WERI-Rb-1 (cell line): ENCODE results near the gene TNFRSF1B.

Experiments used
- DNase-seq: peaks from one replicate; pipeline ENCODE4 v3.0.0-alpha.2; 2020
- H3K27ac ChIP-seq: fragments of 250-450 bp; sonication (Bioruptor Pico); 2 replicates; pipeline ENCODE4 v1.5.1; 2020; ENCODE audit warnings: mild to moderate bottlenecking, moderate library complexity
- H3K27me3 ChIP-seq: fragments of 250-450 bp; sonication (Bioruptor Pico); 2 replicates; pipeline ENCODE4 v1.5.1; 2021; ENCODE audit warnings: mild to moderate bottlenecking, low read depth, moderate library complexity; ENCODE audit not compliant: insufficient read depth, severe bottlenecking
- H3K36me3 ChIP-seq: fragments of 250-450 bp; sonication (Bioruptor Pico); 2 replicates; pipeline ENCODE4 v1.5.1; 2020; ENCODE audit warnings: mild to moderate bottlenecking, moderate library complexity
- H3K4me3 ChIP-seq: 2 replicates; pipeline ENCODE4 v1.5.1; 2011; ENCODE audit warnings: low read depth, mild to moderate bottlenecking, control low read depth, low read length
- H3K9me3 ChIP-seq: fragments of 250-450 bp; sonication (Bioruptor Pico); 2 replicates; pipeline ENCODE4 v1.5.1; 2021; ENCODE audit warnings: mild to moderate bottlenecking, moderate library complexity; ENCODE audit not compliant: severe bottlenecking
- TF ChIP-seq, protein P1 (sequence below): IDR thresholded peaks from 2 replicates; pipeline ENCODE4 v1.5.1; 2011; ENCODE audit warnings: low read depth, mild to moderate bottlenecking, control low read depth, inconsistent platforms, low read length

Gene TNFRSF1B

DNA sequence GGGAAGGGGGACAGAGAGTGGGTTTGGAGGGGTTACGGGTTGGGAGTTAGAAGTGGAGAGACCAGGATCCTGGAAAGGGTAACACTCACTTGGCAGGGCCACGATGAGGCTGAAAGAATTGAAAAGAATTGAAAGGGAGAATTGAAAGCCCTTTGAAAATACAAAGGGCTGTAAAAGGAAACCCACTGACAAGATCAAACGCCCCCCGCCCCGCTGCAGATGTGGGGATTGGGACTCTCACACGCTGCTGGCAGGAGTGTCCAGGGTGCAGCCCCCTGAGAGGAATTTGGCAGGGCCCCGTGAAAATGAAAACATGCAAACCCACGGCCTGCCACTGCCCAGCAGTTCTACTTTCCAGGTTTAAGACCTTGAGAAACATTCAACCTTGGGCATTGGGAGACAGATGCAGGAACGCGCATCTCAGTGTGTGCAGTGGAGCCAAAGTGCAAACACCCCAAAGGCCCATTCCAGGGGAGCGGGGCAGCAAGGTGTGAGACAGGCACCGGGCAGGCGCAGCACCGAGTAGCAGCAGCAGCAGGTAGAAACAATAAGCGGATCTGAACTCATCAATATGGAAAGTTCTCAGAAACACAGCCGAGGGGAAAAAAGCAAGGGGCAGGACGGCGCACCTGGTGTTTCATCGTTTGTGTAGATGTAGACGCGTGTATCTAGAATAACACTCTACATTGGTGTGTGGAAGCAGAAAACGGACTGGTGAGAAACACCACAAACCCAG is 8.3 kb upstream of the TNFRSF1B start:
- H3K9me3 ChIP-seq: no peaks in the 10 kb centered on the region
- no peak for DNase-seq
- no peak overlapping the region for H3K4me3 ChIP-seq
- no peak overlapping the region for H3K27ac ChIP-seq
- peaks cover 7% of the 10 kb centered on the region for H3K27me3 ChIP-seq
- H3K36me3 ChIP-seq: no peaks in the 10 kb centered on the region
- TF ChIP-seq, protein P1, sequence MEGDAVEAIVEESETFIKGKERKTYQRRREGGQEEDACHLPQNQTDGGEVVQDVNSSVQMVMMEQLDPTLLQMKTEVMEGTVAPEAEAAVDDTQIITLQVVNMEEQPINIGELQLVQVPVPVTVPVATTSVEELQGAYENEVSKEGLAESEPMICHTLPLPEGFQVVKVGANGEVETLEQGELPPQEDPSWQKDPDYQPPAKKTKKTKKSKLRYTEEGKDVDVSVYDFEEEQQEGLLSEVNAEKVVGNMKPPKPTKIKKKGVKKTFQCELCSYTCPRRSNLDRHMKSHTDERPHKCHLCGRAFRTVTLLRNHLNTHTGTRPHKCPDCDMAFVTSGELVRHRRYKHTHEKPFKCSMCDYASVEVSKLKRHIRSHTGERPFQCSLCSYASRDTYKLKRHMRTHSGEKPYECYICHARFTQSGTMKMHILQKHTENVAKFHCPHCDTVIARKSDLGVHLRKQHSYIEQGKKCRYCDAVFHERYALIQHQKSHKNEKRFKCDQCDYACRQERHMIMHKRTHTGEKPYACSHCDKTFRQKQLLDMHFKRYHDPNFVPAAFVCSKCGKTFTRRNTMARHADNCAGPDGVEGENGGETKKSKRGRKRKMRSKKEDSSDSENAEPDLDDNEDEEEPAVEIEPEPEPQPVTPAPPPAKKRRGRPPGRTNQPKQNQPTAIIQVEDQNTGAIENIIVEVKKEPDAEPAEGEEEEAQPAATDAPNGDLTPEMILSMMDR: no peak

DNA sequence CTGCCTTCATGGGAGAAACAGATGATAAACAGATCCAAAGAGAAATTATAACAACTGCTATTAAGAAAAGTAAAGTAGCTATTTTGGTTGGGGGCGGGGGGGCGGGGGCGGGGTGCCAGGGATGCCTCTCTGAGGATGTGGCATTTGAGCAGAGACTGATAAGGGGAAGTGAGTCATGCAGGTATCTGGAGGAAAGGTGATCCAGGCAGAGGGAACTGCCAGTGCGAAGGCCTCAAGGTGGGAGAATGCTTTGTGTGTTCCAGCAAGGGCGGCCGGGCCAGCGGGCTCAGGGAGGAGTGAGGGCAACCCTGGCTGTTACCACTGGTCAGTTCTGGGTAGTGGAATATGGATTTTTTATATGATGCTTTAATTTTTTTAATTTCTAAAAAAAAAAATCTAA is 7.0 kb upstream of the TNFRSF1B start:
- no peaks in the 10 kb centered on the region for H3K36me3 ChIP-seq
- peaks cover 18% of the 10 kb centered on the region for H3K27me3 ChIP-seq
- H3K27ac ChIP-seq: no peak overlapping the region
- no peak overlapping the region for H3K4me3 ChIP-seq
- TF ChIP-seq, protein P1: no peak
- H3K9me3 ChIP-seq: no peaks in the 10 kb centered on the region
- DNase-seq: no peak

DNA sequence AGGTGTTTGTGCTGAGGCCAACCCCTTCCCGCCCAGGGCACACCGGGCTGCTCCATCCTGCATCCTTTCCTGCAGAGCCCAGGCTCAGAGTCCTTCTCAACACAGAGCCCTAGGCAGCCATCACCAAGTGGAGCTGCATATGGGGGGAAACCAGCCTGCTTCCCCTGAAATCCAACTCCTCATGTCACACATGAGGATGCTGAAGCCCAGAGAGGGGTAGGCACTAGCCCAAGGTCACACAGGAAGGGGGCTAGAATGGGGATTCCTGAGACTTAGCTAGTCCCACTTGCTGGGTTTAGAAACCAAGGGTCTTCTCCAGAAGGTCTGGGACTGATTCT is 5.5 kb upstream of the TNFRSF1B start:
- no peak for DNase-seq

DNA sequence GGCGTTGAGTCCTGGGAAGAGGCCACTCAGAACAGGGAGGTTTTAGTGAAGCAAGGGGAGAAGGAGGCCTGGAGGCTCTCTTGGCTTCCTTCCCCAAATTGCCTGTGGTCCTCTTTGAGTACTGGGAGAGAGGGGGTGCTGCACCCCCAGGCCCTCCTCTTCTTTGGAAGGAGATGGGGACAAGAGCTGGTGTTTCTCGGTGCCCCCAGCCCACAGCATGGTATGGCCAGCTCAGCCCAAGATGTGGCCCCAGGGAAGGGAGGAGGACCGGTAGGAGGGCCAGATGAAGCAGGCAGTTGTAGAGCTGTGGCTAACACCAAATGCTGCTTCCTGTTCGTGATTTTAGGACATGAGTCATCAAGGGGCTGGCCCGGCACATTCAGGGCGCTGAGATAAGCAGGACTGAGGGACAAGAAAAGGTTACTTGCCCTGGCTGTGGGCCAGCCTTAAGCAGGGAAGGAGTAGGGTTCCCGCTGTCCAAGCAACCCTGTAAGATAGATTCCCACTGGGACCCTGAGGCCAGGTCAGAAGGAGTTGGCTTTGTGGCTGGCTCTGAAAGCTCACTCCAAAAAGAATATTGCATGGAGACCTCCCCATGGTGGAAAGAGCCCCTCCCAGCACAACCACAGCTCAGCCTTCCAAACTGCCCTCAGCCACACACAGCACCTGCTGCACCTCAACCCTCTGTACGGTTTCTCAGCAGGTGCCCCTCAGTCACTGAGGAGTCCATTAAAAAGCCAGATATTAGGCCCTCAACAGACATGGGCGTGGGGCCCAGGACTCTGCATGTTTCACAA is 4.9 kb upstream of the TNFRSF1B start:
- Histone ChIP-seq H3K9me3 (no peaks in the 10 kb centered on the region), H3K36me3 (no peaks in the 10 kb centered on the region), H3K27me3 (peaks cover 39% of the 10 kb centered on the region), H3K27ac (no peak overlapping the region), H3K4me3 (no peak overlapping the region)
- DNase-seq: no peak
- TF ChIP-seq, protein P1: no peak

More for the DNA sequence above, 5.5 kb upstream of the TNFRSF1B start:
- TF ChIP-seq, protein P1: no peak
- no peaks in the 10 kb centered on the region for H3K36me3 ChIP-seq
- no peak overlapping the region for H3K27ac ChIP-seq
- H3K27me3 ChIP-seq: peaks cover 33% of the 10 kb centered on the region
- no peak overlapping the region for H3K4me3 ChIP-seq
- no peaks in the 10 kb centered on the region for H3K9me3 ChIP-seq

DNA sequence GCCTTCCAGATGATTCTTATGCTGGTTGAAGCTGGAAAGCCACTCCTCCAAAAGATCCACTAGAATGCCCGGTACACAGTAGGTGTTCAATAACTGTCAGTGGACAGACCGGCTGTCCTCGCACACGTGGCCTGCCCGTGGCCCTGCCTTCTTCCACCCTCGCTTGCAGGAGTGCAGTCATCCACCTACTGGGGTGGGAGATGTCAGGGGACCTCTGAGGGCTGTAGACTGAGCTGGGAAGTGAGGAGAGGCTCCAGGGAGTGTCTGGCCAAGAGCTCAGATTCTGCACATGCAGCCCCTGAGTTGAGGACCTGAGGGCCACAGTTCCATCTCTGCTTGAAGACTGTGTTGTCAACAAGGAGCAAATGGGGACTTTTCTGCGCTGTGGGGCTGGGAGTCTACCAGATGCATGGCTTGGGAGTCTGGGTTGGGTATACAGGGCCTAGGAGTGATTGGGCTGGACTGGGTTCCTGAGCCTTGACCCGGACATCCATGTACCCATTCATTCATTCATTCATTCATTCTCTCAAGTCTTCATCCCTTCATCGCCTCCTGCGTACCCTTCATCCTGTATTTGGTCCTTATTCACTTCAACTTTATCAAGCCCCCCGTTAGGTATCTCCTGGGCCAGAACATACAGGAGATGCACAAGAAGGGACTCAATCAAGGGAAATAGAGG is 4.2 kb upstream of the TNFRSF1B start:
- Histone ChIP-seq H3K27ac (no peak overlapping the region), H3K36me3 (no peaks in the 10 kb centered on the region), H3K9me3 (no peaks in the 10 kb centered on the region), H3K27me3 (peaks cover 46% of the 10 kb centered on the region), H3K4me3 (no peak overlapping the region)
- no peak for DNase-seq
- TF ChIP-seq, protein P1: no peak
